GM12892 (cell line): ENCODE measurements around the gene SAE1.

Source experiments
- POLR2A ChIP-seq: IDR thresholded peaks from 2 replicates; pipeline ENCODE4 v1.6.1; 2011; ENCODE audit warnings: low read depth, low read length, control low read depth
- POLR2AphosphoS5 ChIP-seq: IDR thresholded peaks from 2 replicates; pipeline ENCODE4 v1.6.1; 2011; ENCODE audit warnings: low read depth, low read length, control low read depth
- TAF1 ChIP-seq: IDR thresholded peaks from 2 replicates; pipeline ENCODE4 v1.6.1; 2011; ENCODE audit warnings: low read depth, mild to moderate bottlenecking, control low read depth, low read length, borderline replicate concordance

GRCh38 chr19:47168065-47168464, 37.4 kb downstream of the SAE1 start:
- no peak for TF ChIP-seq POLR2A
- TF ChIP-seq POLR2AphosphoS5: no peak
- TF ChIP-seq TAF1: no peak
